ENCODE data around the gene TSPAN16.

The TSPAN16 gene

GRCh38 chr19:11261971-11262839 is 33.8 kb upstream of the TSPAN16 start, which contains the start of gene DOCK6:
DOCK6 (minus strand) TSS chr19:11262524; CDS start chr19:11262440, 84 bp downstream.
- no peaks in the 10 kb centered on the region for H3K9me3 Mint-ChIP-seq
- peaks cover 4% of the 10 kb centered on the region for H3K27me3 Mint-ChIP-seq
- no peak within 1 kb of the TSS for H3K27ac Mint-ChIP-seq
- DNase-seq (ENCODE audit: low spot score in 2 of 2), result no peak
- no peaks in the 10 kb centered on the region for H3K36me3 Mint-ChIP-seq
- H3K4me3 Mint-ChIP-seq, result peak within 1 kb of the TSS; percentile 80
- H3K4me1 Mint-ChIP-seq, result peaks cover 5% of the 10 kb centered on the region
- peak; percentile 74 for ATAC-seq (ENCODE audit: low read depth)

- Mint-ChIP-seq H3K36me3 (no peaks in the 10 kb centered on the region), H3K27me3 (peaks cover 13% of the 10 kb centered on the region), H3K9me3 (no peaks in the 10 kb centered on the region), H3K4me3 (peak overlapping the region; percentile 41), H3K27ac (no peak overlapping the region), H3K4me1 (peaks cover 5% of the 10 kb centered on the region)
- DNase-seq (ENCODE audit: low spot score in 2 of 2) (no peak), ATAC-seq (ENCODE audit: low read depth) (no peak)
These were observed 32.2 kb upstream of the TSPAN16 start for GRCh38 chr19:11263726-11264125.

- Mint-ChIP-seq H3K9me3 (no peaks in the 10 kb centered on the region), H3K4me3 (no peak overlapping the region), H3K27me3 (peaks cover 15% of the 10 kb centered on the region), H3K27ac (no peak overlapping the region), H3K4me1 (peaks cover 5% of the 10 kb centered on the region), H3K36me3 (no peaks in the 10 kb centered on the region)
- ATAC-seq (ENCODE audit: low read depth) (no peak), DNase-seq (ENCODE audit: low spot score in 2 of 2) (no peak)
These were observed 31.3 kb upstream of the TSPAN16 start for GRCh38 chr19:11264452-11265176.

- H3K27me3 Mint-ChIP-seq, result peaks cover 15% of the 10 kb centered on the region
- DNase-seq (ENCODE audit: low spot score in 2 of 2) (no peak), ATAC-seq (ENCODE audit: low read depth) (no peak)
- no peaks in the 10 kb centered on the region for H3K9me3 Mint-ChIP-seq
- H3K36me3 Mint-ChIP-seq, result no peaks in the 10 kb centered on the region
- no peak overlapping the region for H3K4me3 Mint-ChIP-seq
- H3K4me1 Mint-ChIP-seq, result peaks cover 5% of the 10 kb centered on the region
- H3K27ac Mint-ChIP-seq, result no peak overlapping the region
These were observed 30.7 kb upstream of the TSPAN16 start for GRCh38 chr19:11265177-11265784.

GRCh38 chr19:11265785-11266236 is 30.1 kb upstream of the TSPAN16 start:
- H3K4me3 Mint-ChIP-seq, result no peak overlapping the region
- ATAC-seq (ENCODE audit: low read depth), result no peak
- DNase-seq (ENCODE audit: low spot score in 2 of 2), result no peak
- H3K36me3 Mint-ChIP-seq, result no peaks in the 10 kb centered on the region
- H3K9me3 Mint-ChIP-seq, result no peaks in the 10 kb centered on the region
- peaks cover 15% of the 10 kb centered on the region for H3K27me3 Mint-ChIP-seq
- H3K27ac Mint-ChIP-seq, result no peak overlapping the region
- peaks cover 5% of the 10 kb centered on the region for H3K4me1 Mint-ChIP-seq

- H3K4me1 Mint-ChIP-seq, result peaks cover 5% of the 10 kb centered on the region
- no peaks in the 10 kb centered on the region for H3K9me3 Mint-ChIP-seq
- DNase-seq (ENCODE audit: low spot score in 2 of 2), result no peak
- no peak overlapping the region for H3K27ac Mint-ChIP-seq
- no peak for ATAC-seq (ENCODE audit: low read depth)
- H3K27me3 Mint-ChIP-seq, result peaks cover 15% of the 10 kb centered on the region
- no peaks in the 10 kb centered on the region for H3K36me3 Mint-ChIP-seq
- H3K4me3 Mint-ChIP-seq, result no peak overlapping the region
These were observed 28.5 kb upstream of the TSPAN16 start for GRCh38 chr19:11267316-11268085.

GRCh38 chr19:11268783-11269267 is 27.1 kb upstream of the TSPAN16 start:
- Mint-ChIP-seq H3K4me3 (no peak overlapping the region), H3K36me3 (peaks cover 1% of the 10 kb centered on the region), H3K9me3 (no peaks in the 10 kb centered on the region), H3K4me1 (peaks cover 5% of the 10 kb centered on the region), H3K27ac (no peak overlapping the region), H3K27me3 (peaks cover 15% of the 10 kb centered on the region)
- ATAC-seq (ENCODE audit: low read depth) (no peak), DNase-seq (ENCODE audit: low spot score in 2 of 2) (no peak)

- Mint-ChIP-seq H3K27ac (no peak overlapping the region), H3K4me3 (no peak overlapping the region)
- ATAC-seq (ENCODE audit: low read depth), result no peak
These were observed 26.6 kb upstream of the TSPAN16 start for GRCh38 chr19:11269408-11269807.

GRCh38 chr19:11273296-11273695 is 22.7 kb upstream of the TSPAN16 start:
- Mint-ChIP-seq H3K4me3 (no peak overlapping the region), H3K4me1 (no peaks in the 10 kb centered on the region), H3K9me3 (peaks cover 2% of the 10 kb centered on the region), H3K36me3 (peaks cover 4% of the 10 kb centered on the region), H3K27ac (no peak overlapping the region), H3K27me3 (peaks cover 6% of the 10 kb centered on the region)
- DNase-seq (ENCODE audit: low spot score in 2 of 2) (no peak), ATAC-seq (ENCODE audit: low read depth) (no peak)

More at GRCh38 chr19:11269408-11269807, 26.6 kb upstream of the TSPAN16 start:
- H3K9me3 Mint-ChIP-seq, result no peaks in the 10 kb centered on the region
- H3K4me1 Mint-ChIP-seq, result peaks cover 5% of the 10 kb centered on the region
- peaks cover 1% of the 10 kb centered on the region for H3K36me3 Mint-ChIP-seq
- DNase-seq (ENCODE audit: low spot score in 2 of 2), result no peak
- peaks cover 15% of the 10 kb centered on the region for H3K27me3 Mint-ChIP-seq

GRCh38 chr19:11273989-11274388 is 22.0 kb upstream of the TSPAN16 start:
- H3K4me1 Mint-ChIP-seq, result no peaks in the 10 kb centered on the region
- H3K36me3 Mint-ChIP-seq, result peaks cover 4% of the 10 kb centered on the region
- H3K27me3 Mint-ChIP-seq, result peaks cover 3% of the 10 kb centered on the region
- H3K27ac Mint-ChIP-seq, result no peak overlapping the region
- ATAC-seq (ENCODE audit: low read depth), result no peak
- H3K9me3 Mint-ChIP-seq, result peaks cover 2% of the 10 kb centered on the region
- no peak for DNase-seq (ENCODE audit: low spot score in 2 of 2)
- no peak overlapping the region for H3K4me3 Mint-ChIP-seq

- ATAC-seq (ENCODE audit: low read depth), result no peak
- DNase-seq (ENCODE audit: low spot score in 2 of 2), result no peak
- Mint-ChIP-seq H3K27me3 (peaks cover 2% of the 10 kb centered on the region), H3K9me3 (peaks cover 4% of the 10 kb centered on the region), H3K4me3 (no peak overlapping the region), H3K27ac (no peak overlapping the region), H3K36me3 (peaks cover 4% of the 10 kb centered on the region), H3K4me1 (peaks cover 2% of the 10 kb centered on the region)
These were observed 21.4 kb upstream of the TSPAN16 start for GRCh38 chr19:11274533-11275086.

- ATAC-seq (ENCODE audit: low read depth) (no peak), DNase-seq (ENCODE audit: low spot score in 2 of 2) (no peak)
- peaks cover 3% of the 10 kb centered on the region for H3K36me3 Mint-ChIP-seq
- peaks cover 5% of the 10 kb centered on the region for H3K9me3 Mint-ChIP-seq
- H3K27me3 Mint-ChIP-seq, result peaks cover 3% of the 10 kb centered on the region
- H3K4me3 Mint-ChIP-seq, result no peak overlapping the region
- peaks cover 3% of the 10 kb centered on the region for H3K4me1 Mint-ChIP-seq
- no peak overlapping the region for H3K27ac Mint-ChIP-seq
These were observed 17.3 kb upstream of the TSPAN16 start for GRCh38 chr19:11278670-11279069.

Measured in memory B cell (primary cell).